ENCODE data around the gene BBS2. TPM values are rescaled to one million over a fixed set of nuclear protein-coding genes. Genes with fewer than 3 reads are reported as not detected.

BBS2 gene, protein sequence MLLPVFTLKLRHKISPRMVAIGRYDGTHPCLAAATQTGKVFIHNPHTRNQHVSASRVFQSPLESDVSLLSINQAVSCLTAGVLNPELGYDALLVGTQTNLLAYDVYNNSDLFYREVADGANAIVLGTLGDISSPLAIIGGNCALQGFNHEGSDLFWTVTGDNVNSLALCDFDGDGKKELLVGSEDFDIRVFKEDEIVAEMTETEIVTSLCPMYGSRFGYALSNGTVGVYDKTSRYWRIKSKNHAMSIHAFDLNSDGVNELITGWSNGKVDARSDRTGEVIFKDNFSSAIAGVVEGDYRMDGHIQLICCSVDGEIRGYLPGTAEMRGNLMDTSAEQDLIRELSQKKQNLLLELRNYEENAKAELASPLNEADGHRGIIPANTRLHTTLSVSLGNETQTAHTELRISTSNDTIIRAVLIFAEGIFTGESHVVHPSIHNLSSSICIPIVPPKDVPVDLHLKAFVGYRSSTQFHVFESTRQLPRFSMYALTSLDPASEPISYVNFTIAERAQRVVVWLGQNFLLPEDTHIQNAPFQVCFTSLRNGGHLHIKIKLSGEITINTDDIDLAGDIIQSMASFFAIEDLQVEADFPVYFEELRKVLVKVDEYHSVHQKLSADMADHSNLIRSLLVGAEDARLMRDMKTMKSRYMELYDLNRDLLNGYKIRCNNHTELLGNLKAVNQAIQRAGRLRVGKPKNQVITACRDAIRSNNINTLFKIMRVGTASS
- total RNA-seq (2014; rRNA removed; shearing (Covaris generic)) (13.9 and 15.3 TPM in 2 replicates), total RNA-seq (2022) (14.1 and 18.3 TPM in 2 replicates), Bru-seq, nascent RNA (percentile 50 among the genes with signal in this experiment), BruChase-seq, experiment 1, labeled RNA remaining after a 6-hour chase (percentile 48 among the genes with signal in this experiment), BruChase-seq, experiment 2, labeled RNA remaining after a 2-hour chase (percentile 50 among the genes with signal in this experiment)
- long read RNA-seq, transcript BBS2-201 (17 exons, 2,963 nt): major isoform, 14 of 34 reads
- long read RNA-seq, partial matches to known transcripts: 2 of 34 reads
- long read RNA-seq, other reads (novel, unspliced or antisense): 18 of 34 reads

GRCh38 chr16:56519459-56520250 is at the start of gene BBS2:
TSS of gene BBS2 (minus strand) at chr16:56520024. CDS start at chr16:56519862, 162 bp downstream.
- BruUV-seq (replicated peaks): no TSS peak
- no peaks in the 10 kb centered on the region for H3K9me3 ChIP-seq (ENCODE audit: low read length)
- H3K79me2 ChIP-seq (ENCODE audit: insufficient read depth, low read depth, low read length): no peaks in the 10 kb centered on the region
- H3K4me2 ChIP-seq (ENCODE audit: low read length): peak within 1 kb of the TSS; percentile 94
- H2AFZ ChIP-seq (ENCODE audit: low read length): peak within 1 kb of the TSS; percentile 94
- H3K4me3 ChIP-seq (ENCODE audit: low read depth, low read length, poor library complexity, severe bottlenecking): peak within 1 kb of the TSS; percentile 80
- no peaks in the 10 kb centered on the region for H3K9me2 ChIP-seq (ENCODE audit: insufficient read depth, low read length)
- peak within 1 kb of the TSS; percentile 24 for H3K27ac ChIP-seq (ENCODE audit: low read depth, low read length, poor library complexity, severe bottlenecking)
- ChIA-PET POLR2A (interaction anchor here (0.5 to 0.7 kb wide), 4 partner anchors 9 to 267 kb away, joined by 3 to 6 read pairs (median 4); no protein-coding TSS in a partner anchor), CTCF (ENCODE audit: unreplicated experiment) (no interaction called here)
- peak; percentile 15; the same call in 1 of the 2 replicates for TF ChIP-seq CTCF (conservative IDR thresholded peaks at IDR 0.05; ENCODE audit: low read length)
- no peak for TF ChIP-seq EZH2phosphoT487 (IDR thresholded peaks at IDR 0.05; ENCODE audit: borderline replicate concordance, low read depth, low read length)
- H4K20me1 ChIP-seq (ENCODE audit: insufficient read depth, low read length): no peaks in the 10 kb centered on the region
- H3K36me3 ChIP-seq (ENCODE audit: insufficient read depth, low read length): no peaks in the 10 kb centered on the region
- intact Hi-C loops (cut with micrococcal nuclease; ENCODE audit: unreplicated experiment): loop anchor here (2.0 kb wide), 1 partner anchor 183 kb away; no protein-coding TSS in a partner anchor
- peaks cover 11% of the 10 kb centered on the region for H3K4me1 ChIP-seq (ENCODE audit: insufficient read depth, low read length, poor library complexity, severe bottlenecking)
- DNase-seq (ENCODE audit: low spot score): peak; percentile 91

DNA sequence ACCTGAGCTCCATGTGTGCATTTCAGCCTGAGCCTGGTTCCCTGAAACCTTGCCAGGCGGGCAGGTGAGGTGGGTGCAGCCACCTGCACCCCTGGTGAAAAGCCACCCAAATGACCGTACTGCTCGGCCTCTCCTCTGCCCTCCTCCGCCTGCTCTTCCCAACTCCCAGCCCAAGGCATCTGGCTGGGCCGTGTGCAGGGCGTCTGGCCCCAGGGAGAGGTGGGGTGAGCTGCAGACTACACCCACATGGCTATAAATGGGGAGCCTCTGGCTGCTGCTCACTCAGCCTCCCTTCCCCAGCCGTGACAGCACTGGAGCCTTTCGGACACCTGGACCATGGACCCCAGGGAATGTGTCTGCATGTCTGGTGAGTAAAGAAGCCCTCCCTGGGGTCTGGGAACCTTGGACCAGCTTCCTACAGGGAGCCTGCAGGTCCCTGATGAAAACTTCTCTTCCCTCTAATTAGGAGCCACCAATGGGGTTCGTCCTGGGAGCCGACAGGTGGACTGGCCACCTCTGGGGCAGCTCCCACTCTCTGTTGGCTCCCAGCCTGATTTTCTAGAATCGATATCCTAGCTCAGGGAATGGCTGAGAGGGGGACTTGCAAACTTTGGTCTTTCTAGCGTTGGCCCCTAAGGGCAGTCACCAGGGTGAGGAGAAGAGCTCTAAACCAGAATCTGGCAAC is 45.1 kb upstream of the BBS2 start, which contains the start of gene MT4:
TSS of gene MT4 (plus strand) at position 281 of the 685 bp plus-strand sequence. CDS start at position 337, 56 bp downstream.
- CTCF ChIA-PET (ENCODE audit: unreplicated experiment): no interaction called here
- POLR2A ChIA-PET: interaction anchor here (1.7 kb wide), 1 partner anchor 17 kb away, joined by 5 read pairs; no protein-coding TSS in a partner anchor
- BruUV-seq (replicated peaks): no TSS peak
- no peak within 1 kb of the TSS for H3K4me3 ChIP-seq (ENCODE audit: low read depth, low read length, poor library complexity, severe bottlenecking)
- H3K4me1 ChIP-seq (ENCODE audit: insufficient read depth, low read length, poor library complexity, severe bottlenecking): no peaks in the 10 kb centered on the region
- DNase-seq (ENCODE audit: low spot score): no peak
- H2AFZ ChIP-seq (ENCODE audit: low read length): no peak within 1 kb of the TSS
- H3K27ac ChIP-seq (ENCODE audit: low read depth, low read length, poor library complexity, severe bottlenecking): no peak within 1 kb of the TSS
- no peaks in the 10 kb centered on the region for H3K79me2 ChIP-seq (ENCODE audit: insufficient read depth, low read depth, low read length)
- intact Hi-C loops (cut with micrococcal nuclease; ENCODE audit: unreplicated experiment): no loop called here
- no peak for TF ChIP-seq CTCF (conservative IDR thresholded peaks at IDR 0.05; ENCODE audit: low read length)
- no peak for TF ChIP-seq EZH2phosphoT487 (IDR thresholded peaks at IDR 0.05; ENCODE audit: borderline replicate concordance, low read depth, low read length)
- H4K20me1 ChIP-seq (ENCODE audit: insufficient read depth, low read length): no peaks in the 10 kb centered on the region
- no peak within 1 kb of the TSS for H3K4me2 ChIP-seq (ENCODE audit: low read length)
- no peaks in the 10 kb centered on the region for H3K9me3 ChIP-seq (ENCODE audit: low read length)
- H3K36me3 ChIP-seq (ENCODE audit: insufficient read depth, low read length): no peaks in the 10 kb centered on the region
- H3K9me2 ChIP-seq (ENCODE audit: insufficient read depth, low read length): no peaks in the 10 kb centered on the region
